ENCODE results near the gene NOL4L. TPM values are rescaled to one million over a fixed set of nuclear protein-coding genes. Genes with fewer than 3 reads are reported as not detected.

Gene NOL4L
- total and polyA plus RNA-seq, 2 experiments from 2014 or later, result 38.8 to 39.2 TPM

DNA sequence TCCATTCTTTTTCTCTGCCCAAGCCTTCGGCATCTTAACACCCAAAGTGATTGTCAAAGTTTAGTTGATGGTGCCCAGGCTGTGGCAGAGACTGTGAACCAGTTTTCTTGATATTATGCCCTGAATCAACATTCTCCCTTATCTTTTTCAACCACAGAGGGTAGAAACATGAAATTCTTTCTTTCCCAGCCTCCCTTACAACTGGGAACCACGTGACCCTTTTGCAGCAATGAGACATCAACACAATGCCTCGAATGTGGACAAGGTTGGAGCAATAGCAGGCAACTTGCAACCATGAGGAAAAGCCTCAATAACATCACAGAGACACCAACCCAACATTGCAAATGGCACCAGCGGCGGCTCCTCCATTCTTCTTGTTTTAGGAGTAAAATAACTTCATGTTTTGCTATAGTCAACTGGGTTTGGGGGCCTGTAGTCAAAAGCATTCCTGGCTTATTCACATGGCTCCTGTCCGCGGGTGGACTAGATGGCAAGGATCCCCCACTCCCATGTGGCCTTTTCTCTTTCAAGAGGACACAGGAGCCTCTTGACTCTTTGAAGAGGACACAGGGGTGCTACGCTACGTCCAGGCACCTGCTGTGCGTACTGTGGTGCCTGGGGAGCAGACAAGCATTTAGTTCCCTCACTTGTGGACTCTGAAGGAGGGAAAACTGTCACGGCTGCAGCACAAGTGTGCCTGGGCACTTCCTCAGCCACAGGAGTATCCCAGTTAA is 90.5 kb downstream of the NOL4L start:
- peaks cover 21% of the 10 kb centered on the region for H3K4me1 ChIP-seq (ENCODE audit: insufficient read depth)
- Mint-ChIP-seq H3K27me3 (ENCODE audit: insufficient read depth, low read depth, poor library complexity) (peaks cover 19% of the 10 kb centered on the region), H3K4me1 (peaks cover 18% of the 10 kb centered on the region), H3K36me3 (ENCODE audit: low read depth) (no peaks in the 10 kb centered on the region), H3K9me3 (no peaks in the 10 kb centered on the region), H3K4me3 (no peak overlapping the region), H3K27ac (no peak overlapping the region)
- no peak overlapping the region for H3K4me2 ChIP-seq
- peaks cover 3% of the 10 kb centered on the region; the same call in 1 of the 2 replicates for H3F3A ChIP-seq (replicated peaks; ENCODE audit: low read depth)
- no peak overlapping the region for H3K4me3 ChIP-seq
- ATAC-seq (no peak), DNase-seq (ENCODE audit: low spot score) (no peak)
- H4K20me1 ChIP-seq (replicated peaks; ENCODE audit: insufficient read depth), result no peaks in the 10 kb centered on the region
- H3K36me3 ChIP-seq (ENCODE audit: insufficient read depth), result no peaks in the 10 kb centered on the region
- H2AFZ ChIP-seq, result peak overlapping the region; percentile 47; the same call in 1 of the 2 replicates
- 0 out of 2 replicates have a peak overlapping the region, but pooled peaks have one; percentile 39 for H3K27ac ChIP-seq (ENCODE audit: low read depth)
- H3K9me2 ChIP-seq (ENCODE audit: insufficient read depth), result no peaks in the 10 kb centered on the region
- H3K27me3 ChIP-seq (ENCODE audit: insufficient read depth), result no peaks in the 10 kb centered on the region
- TF ChIP-seq, protein P1, sequence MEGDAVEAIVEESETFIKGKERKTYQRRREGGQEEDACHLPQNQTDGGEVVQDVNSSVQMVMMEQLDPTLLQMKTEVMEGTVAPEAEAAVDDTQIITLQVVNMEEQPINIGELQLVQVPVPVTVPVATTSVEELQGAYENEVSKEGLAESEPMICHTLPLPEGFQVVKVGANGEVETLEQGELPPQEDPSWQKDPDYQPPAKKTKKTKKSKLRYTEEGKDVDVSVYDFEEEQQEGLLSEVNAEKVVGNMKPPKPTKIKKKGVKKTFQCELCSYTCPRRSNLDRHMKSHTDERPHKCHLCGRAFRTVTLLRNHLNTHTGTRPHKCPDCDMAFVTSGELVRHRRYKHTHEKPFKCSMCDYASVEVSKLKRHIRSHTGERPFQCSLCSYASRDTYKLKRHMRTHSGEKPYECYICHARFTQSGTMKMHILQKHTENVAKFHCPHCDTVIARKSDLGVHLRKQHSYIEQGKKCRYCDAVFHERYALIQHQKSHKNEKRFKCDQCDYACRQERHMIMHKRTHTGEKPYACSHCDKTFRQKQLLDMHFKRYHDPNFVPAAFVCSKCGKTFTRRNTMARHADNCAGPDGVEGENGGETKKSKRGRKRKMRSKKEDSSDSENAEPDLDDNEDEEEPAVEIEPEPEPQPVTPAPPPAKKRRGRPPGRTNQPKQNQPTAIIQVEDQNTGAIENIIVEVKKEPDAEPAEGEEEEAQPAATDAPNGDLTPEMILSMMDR (conservative IDR thresholded peaks at IDR 0.05; ENCODE audit: low read depth in 2 of 2), result no peak
- TF ChIP-seq, protein P2, sequence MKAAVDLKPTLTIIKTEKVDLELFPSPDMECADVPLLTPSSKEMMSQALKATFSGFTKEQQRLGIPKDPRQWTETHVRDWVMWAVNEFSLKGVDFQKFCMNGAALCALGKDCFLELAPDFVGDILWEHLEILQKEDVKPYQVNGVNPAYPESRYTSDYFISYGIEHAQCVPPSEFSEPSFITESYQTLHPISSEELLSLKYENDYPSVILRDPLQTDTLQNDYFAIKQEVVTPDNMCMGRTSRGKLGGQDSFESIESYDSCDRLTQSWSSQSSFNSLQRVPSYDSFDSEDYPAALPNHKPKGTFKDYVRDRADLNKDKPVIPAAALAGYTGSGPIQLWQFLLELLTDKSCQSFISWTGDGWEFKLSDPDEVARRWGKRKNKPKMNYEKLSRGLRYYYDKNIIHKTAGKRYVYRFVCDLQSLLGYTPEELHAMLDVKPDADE (IDR thresholded peaks at IDR 0.05), result no peak
- TF ChIP-seq NANOG (IDR thresholded peaks at IDR 0.05; ENCODE audit: borderline replicate concordance) (no peak), CREB1 (CRISPR knock-in tag; IDR thresholded peaks at IDR 0.05; ENCODE audit: low read depth) (no peak), POLR2AphosphoS5 (IDR thresholded peaks at IDR 0.05; ENCODE audit: low read depth) (no peak), EZH2 (IDR thresholded peaks at IDR 0.05; ENCODE audit: low read depth, unreplicated experiment) (no peak), STAT1 (IDR thresholded peaks at IDR 0.05; ENCODE audit: unreplicated experiment) (no peak), ZNF114 (CRISPR knock-in tag; IDR thresholded peaks at IDR 0.05) (no peak), JUNB (IDR thresholded peaks at IDR 0.05; ENCODE audit: unreplicated experiment) (no peak), EZH2phosphoT487 (IDR thresholded peaks at IDR 0.05; ENCODE audit: unreplicated experiment) (no peak), ZNF331 (CRISPR knock-in tag; IDR thresholded peaks at IDR 0.05; ENCODE audit: low read depth) (no peak)
- TF ChIP-seq, protein P3, sequence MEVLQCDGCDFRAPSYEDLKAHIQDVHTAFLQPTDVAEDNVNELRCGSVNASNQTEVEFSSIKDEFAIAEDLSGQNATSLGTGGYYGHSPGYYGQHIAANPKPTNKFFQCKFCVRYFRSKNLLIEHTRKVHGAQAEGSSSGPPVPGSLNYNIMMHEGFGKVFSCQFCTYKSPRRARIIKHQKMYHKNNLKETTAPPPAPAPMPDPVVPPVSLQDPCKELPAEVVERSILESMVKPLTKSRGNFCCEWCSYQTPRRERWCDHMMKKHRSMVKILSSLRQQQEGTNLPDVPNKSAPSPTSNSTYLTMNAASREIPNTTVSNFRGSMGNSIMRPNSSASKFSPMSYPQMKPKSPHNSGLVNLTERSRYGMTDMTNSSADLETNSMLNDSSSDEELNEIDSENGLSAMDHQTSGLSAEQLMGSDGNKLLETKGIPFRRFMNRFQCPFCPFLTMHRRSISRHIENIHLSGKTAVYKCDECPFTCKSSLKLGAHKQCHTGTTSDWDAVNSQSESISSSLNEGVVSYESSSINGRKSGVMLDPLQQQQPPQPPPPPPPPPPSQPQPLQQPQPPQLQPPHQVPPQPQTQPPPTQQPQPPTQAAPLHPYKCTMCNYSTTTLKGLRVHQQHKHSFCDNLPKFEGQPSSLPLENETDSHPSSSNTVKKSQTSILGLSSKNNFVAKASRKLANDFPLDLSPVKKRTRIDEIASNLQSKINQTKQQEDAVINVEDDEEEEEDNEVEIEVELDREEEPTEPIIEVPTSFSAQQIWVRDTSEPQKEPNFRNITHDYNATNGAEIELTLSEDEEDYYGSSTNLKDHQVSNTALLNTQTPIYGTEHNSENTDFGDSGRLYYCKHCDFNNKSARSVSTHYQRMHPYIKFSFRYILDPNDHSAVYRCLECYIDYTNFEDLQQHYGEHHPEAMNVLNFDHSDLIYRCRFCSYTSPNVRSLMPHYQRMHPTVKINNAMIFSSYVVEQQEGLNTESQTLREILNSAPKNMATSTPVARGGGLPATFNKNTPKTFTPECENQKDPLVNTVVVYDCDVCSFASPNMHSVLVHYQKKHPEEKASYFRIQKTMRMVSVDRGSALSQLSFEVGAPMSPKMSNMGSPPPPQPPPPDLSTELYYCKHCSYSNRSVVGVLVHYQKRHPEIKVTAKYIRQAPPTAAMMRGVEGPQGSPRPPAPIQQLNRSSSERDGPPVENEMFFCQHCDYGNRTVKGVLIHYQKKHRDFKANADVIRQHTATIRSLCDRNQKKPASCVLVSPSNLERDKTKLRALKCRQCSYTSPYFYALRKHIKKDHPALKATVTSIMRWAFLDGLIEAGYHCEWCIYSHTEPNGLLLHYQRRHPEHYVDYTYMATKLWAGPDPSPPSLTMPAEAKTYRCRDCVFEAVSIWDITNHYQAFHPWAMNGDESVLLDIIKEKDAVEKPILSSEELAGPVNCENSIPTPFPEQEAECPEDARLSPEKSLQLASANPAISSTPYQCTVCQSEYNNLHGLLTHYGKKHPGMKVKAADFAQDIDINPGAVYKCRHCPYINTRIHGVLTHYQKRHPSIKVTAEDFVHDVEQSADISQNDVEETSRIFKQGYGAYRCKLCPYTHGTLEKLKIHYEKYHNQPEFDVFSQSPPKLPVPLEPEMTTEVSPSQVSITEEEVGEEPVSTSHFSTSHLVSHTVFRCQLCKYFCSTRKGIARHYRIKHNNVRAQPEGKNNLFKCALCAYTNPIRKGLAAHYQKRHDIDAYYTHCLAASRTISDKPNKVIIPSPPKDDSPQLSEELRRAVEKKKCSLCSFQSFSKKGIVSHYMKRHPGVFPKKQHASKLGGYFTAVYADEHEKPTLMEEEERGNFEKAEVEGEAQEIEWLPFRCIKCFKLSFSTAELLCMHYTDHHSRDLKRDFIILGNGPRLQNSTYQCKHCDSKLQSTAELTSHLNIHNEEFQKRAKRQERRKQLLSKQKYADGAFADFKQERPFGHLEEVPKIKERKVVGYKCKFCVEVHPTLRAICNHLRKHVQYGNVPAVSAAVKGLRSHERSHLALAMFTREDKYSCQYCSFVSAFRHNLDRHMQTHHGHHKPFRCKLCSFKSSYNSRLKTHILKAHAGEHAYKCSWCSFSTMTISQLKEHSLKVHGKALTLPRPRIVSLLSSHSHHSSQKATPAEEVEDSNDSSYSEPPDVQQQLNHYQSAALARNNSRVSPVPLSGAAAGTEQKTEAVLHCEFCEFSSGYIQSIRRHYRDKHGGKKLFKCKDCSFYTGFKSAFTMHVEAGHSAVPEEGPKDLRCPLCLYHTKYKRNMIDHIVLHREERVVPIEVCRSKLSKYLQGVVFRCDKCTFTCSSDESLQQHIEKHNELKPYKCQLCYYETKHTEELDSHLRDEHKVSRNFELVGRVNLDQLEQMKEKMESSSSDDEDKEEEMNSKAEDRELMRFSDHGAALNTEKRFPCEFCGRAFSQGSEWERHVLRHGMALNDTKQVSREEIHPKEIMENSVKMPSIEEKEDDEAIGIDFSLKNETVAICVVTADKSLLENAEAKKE (CRISPR knock-in tag; IDR thresholded peaks at IDR 0.05), result no peak
- TF ChIP-seq, protein P4, sequence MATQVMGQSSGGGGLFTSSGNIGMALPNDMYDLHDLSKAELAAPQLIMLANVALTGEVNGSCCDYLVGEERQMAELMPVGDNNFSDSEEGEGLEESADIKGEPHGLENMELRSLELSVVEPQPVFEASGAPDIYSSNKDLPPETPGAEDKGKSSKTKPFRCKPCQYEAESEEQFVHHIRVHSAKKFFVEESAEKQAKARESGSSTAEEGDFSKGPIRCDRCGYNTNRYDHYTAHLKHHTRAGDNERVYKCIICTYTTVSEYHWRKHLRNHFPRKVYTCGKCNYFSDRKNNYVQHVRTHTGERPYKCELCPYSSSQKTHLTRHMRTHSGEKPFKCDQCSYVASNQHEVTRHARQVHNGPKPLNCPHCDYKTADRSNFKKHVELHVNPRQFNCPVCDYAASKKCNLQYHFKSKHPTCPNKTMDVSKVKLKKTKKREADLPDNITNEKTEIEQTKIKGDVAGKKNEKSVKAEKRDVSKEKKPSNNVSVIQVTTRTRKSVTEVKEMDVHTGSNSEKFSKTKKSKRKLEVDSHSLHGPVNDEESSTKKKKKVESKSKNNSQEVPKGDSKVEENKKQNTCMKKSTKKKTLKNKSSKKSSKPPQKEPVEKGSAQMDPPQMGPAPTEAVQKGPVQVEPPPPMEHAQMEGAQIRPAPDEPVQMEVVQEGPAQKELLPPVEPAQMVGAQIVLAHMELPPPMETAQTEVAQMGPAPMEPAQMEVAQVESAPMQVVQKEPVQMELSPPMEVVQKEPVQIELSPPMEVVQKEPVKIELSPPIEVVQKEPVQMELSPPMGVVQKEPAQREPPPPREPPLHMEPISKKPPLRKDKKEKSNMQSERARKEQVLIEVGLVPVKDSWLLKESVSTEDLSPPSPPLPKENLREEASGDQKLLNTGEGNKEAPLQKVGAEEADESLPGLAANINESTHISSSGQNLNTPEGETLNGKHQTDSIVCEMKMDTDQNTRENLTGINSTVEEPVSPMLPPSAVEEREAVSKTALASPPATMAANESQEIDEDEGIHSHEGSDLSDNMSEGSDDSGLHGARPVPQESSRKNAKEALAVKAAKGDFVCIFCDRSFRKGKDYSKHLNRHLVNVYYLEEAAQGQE (IDR thresholded peaks at IDR 0.05; ENCODE audit: unreplicated experiment), result no peak
- no peaks in the 10 kb centered on the region for H3K79me2 ChIP-seq (replicated peaks; ENCODE audit: insufficient read depth)

All from GM23338 (cell line).